ENCODE measurements around the gene PRKG1. TPM values are rescaled to one million over a fixed set of nuclear protein-coding genes. Genes with fewer than 3 reads are reported as not detected.

The PRKG1 gene
- total RNA-seq, 1 donor from 2014 or later: 17.9 TPM

DNA sequence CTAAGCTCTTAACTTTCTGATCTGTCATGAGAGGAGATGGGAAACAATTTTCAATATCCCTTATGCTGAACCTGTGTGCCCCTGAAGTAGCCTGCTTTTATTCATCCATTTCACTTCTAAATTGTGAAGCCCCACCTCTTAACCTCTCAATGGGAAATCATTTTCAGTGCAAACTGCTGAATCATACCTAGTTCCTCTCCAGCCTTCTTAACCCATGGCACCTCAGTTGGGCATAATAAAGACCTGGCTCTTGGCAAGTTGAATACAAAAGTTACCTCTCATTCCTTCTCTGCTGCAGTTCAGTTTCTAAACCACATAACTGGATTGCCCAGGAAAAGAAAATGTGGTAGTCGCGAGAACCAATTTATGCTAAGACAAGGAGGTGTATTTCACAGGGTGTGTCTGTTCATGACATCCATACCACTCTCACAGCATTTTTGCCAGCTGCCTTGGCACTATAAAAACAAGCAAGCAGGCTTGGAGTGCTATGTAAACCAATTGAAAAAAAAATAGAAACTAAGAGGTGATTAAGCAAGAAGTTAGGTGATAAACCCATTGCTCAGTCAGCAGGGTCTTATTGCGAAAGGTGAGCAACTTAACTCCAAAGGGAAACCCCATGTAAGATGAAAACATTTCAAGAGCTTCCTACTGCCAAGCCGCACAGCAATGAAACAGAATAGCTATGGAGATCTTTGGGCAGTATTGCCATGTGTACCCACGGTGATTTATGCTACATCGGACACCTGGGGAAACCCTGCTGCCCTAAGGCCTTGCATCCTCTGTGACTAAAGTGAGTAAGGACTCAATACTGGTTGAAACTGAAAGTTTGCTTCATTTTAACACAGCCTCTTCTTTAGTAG is 1182.8 kb downstream of the PRKG1 start:
- intact Hi-C loops (cut with DNase I): no loop called here
- Histone ChIP-seq H3K27ac (no peak overlapping the region), H3K36me3 (no peaks in the 10 kb centered on the region), H3K4me3 (no peak overlapping the region), H3K27me3 (no peaks in the 10 kb centered on the region), H3K4me1 (no peaks in the 10 kb centered on the region), H3K9me3 (no peaks in the 10 kb centered on the region)
- DNase-seq (ENCODE audit: extremely low spot score in 2 of 2): no peak
- TF ChIP-seq POLR2AphosphoS5 (IDR thresholded peaks at IDR 0.05; ENCODE audit: insufficient read depth in 1 of 2, low read depth in 1 of 2): peak in 1 of 2 donors; percentile 11
- TF ChIP-seq, protein P1, sequence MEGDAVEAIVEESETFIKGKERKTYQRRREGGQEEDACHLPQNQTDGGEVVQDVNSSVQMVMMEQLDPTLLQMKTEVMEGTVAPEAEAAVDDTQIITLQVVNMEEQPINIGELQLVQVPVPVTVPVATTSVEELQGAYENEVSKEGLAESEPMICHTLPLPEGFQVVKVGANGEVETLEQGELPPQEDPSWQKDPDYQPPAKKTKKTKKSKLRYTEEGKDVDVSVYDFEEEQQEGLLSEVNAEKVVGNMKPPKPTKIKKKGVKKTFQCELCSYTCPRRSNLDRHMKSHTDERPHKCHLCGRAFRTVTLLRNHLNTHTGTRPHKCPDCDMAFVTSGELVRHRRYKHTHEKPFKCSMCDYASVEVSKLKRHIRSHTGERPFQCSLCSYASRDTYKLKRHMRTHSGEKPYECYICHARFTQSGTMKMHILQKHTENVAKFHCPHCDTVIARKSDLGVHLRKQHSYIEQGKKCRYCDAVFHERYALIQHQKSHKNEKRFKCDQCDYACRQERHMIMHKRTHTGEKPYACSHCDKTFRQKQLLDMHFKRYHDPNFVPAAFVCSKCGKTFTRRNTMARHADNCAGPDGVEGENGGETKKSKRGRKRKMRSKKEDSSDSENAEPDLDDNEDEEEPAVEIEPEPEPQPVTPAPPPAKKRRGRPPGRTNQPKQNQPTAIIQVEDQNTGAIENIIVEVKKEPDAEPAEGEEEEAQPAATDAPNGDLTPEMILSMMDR (IDR thresholded peaks at IDR 0.05): no peak

- no peaks in the 10 kb centered on the region for H3K27me3 ChIP-seq
- no peak overlapping the region for H3K27ac ChIP-seq
- no peaks in the 10 kb centered on the region for H3K36me3 ChIP-seq
- TF ChIP-seq POLR2A (IDR thresholded peaks at IDR 0.05) (no peak), POLR2AphosphoS5 (IDR thresholded peaks at IDR 0.05; ENCODE audit: insufficient read depth in 1 of 2, low read depth in 1 of 2) (no peak)
- TF ChIP-seq, protein P1 (IDR thresholded peaks at IDR 0.05): no peak
- no peaks in the 10 kb centered on the region for H3K4me1 ChIP-seq
- no peaks in the 10 kb centered on the region for H3K9me3 ChIP-seq
- intact Hi-C loops (cut with DNase I): no loop called here
- DNase-seq (ENCODE audit: extremely low spot score in 2 of 2): no peak
- no peak overlapping the region for H3K4me3 ChIP-seq
These were observed 1183.4 kb downstream of the PRKG1 start for GRCh38 chr10:52257692-52258075.

DNA sequence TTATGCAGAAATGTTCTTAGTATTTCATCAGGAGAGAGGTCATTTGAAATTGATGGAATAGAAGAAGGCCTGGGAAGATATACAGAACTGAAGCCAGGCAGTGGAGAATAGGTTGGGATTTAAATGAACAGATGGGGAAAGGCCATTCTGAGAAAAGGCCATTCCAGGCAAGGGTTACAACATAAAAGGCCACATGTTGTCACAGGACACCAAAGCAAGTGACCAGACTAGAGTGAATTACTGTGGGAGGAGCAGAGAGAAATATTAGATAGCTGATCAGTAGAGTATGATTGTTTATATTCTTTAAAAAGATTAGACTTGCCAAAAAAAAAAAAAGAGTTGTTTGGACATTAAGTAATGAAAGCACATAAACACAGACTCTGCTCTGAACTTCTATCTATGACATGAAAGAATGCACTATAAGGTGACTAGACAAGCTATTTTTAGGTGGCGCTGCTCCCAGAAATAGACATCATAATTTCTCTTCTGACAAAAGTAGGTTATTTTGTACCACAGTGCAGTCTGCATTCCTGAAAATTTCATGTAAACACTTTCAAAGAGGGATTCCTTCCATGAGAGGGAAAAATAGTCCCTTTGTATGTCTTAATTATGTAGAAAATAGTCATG is 1184.6 kb downstream of the PRKG1 start:
- no peak for DNase-seq (ENCODE audit: extremely low spot score in 2 of 2)
- no peaks in the 10 kb centered on the region for H3K36me3 ChIP-seq
- H3K9me3 ChIP-seq: no peaks in the 10 kb centered on the region
- no peaks in the 10 kb centered on the region for H3K4me1 ChIP-seq
- no peaks in the 10 kb centered on the region for H3K27me3 ChIP-seq
- intact Hi-C loops (cut with DNase I): no loop called here
- TF ChIP-seq POLR2A (IDR thresholded peaks at IDR 0.05) (no peak), POLR2AphosphoS5 (IDR thresholded peaks at IDR 0.05; ENCODE audit: insufficient read depth in 1 of 2, low read depth in 1 of 2) (no peak)
- TF ChIP-seq, protein P1 (IDR thresholded peaks at IDR 0.05): no peak
- H3K4me3 ChIP-seq: no peak overlapping the region
- H3K27ac ChIP-seq: no peak overlapping the region

DNA sequence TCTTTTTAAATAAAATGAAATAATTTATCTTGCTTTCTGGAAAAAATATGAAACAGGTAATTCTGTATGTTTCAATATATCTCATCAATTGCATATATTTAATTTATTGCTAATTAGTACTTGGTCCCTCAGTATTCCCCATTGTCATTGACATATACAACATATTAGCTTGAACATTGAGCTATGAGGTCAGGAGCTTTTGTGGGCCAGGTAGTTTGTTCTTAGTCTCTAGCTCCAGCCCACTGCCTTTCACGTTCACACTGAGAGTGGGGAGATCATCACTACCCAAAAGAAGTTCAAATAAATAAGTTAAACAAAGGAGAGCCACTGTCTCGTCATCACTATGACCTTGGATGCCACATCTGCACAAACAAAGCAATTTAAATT is 1185.1 kb downstream of the PRKG1 start:
- DNase-seq (ENCODE audit: extremely low spot score in 2 of 2): no peak
- no peaks in the 10 kb centered on the region for H3K27me3 ChIP-seq
- H3K27ac ChIP-seq: no peak overlapping the region
- no peak overlapping the region for H3K4me3 ChIP-seq
- no peaks in the 10 kb centered on the region for H3K36me3 ChIP-seq
- H3K9me3 ChIP-seq: no peaks in the 10 kb centered on the region
- intact Hi-C loops (cut with DNase I): no loop called here
- no peak for TF ChIP-seq POLR2A (IDR thresholded peaks at IDR 0.05)
- TF ChIP-seq POLR2AphosphoS5 (IDR thresholded peaks at IDR 0.05; ENCODE audit: insufficient read depth in 1 of 2, low read depth in 1 of 2): no peak
- TF ChIP-seq, protein P1 (IDR thresholded peaks at IDR 0.05): no peak
- H3K4me1 ChIP-seq: no peaks in the 10 kb centered on the region

- DNase-seq (ENCODE audit: extremely low spot score in 2 of 2): no peak
- no peaks in the 10 kb centered on the region for H3K27me3 ChIP-seq
- TF ChIP-seq POLR2AphosphoS5 (IDR thresholded peaks at IDR 0.05; ENCODE audit: insufficient read depth in 1 of 2, low read depth in 1 of 2): no peak
- H3K9me3 ChIP-seq: no peaks in the 10 kb centered on the region
- no peaks in the 10 kb centered on the region for H3K4me1 ChIP-seq
- no peak overlapping the region for H3K4me3 ChIP-seq
- H3K27ac ChIP-seq: no peak overlapping the region
- no peaks in the 10 kb centered on the region for H3K36me3 ChIP-seq
- intact Hi-C loops (cut with DNase I): no loop called here
These were observed 1187.1 kb downstream of the PRKG1 start for GRCh38 chr10:52261362-52261761.
